HG02884 (cell line): ENCODE results near the gene LDLRAD4.

ENCODE experiments used
- ATAC-seq: cut with Tn5 transposase; IDR thresholded peaks from one replicate; pipeline ENCODE4 v1.9.1; 2021; ENCODE audit warnings: mild to moderate bottlenecking, moderate library complexity; ENCODE audit not compliant: unreplicated experiment

LDLRAD4 gene

DNA sequence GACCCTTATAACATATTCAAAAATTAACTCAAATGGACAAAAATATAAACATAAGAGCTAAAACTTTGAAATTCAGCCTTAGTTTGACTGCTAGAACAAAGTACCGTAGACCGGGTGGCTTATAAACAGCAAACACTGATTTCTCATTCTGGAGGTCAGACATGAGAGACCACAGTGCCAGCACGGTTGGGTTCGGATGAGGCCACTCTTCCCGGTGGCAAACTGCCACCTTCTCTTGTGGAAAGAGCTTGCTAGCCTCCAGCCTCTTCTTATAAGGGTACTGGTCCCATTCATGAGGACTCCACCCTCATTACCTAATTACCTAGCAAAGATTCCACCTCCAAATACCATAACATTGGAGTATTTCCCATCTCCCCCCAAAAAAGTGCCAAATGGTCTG lies 416.5 kb downstream of the LDLRAD4 start:
- no peak for ATAC-seq

DNA sequence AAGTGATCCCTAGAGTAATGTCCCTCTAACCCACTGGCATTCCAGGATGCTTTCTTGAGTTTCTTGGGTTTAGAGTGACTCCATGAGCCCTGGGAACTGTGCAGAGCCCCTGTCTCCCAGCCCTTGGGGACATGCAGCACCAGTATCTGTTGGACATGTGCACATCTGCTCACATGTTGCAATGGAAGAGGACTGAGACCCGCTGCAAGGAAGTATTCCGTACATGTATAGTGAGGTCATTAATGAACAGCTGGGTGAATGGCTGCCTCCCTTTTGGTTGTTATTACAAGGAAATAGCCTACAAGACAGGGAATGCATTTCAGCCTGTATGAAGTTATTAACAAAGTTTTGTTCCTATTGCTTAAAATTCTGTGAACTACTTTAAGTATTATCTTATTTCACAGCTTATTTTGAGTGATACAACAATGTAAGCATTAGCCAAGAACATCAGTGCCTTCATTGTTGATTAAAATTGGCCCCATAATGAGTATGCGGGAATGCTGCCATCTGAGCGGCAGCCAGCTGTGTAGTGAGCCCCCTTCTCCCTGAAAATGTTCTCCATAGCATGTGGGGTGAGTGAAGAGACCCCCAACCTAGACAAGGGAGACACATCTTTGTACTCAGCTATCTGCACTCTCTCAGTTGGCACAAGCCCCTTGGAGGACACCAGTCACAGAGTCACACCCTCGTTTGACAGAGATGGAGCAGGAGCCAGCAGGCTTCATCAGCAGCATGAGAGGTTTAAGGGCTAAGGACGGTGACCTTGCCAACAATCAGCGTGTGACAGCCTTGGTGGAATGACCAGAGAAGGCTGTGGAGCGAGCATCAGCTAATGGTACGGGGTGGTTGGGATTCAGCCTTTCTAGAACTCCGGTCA lies 420.4 kb downstream of the LDLRAD4 start:
- no peak for ATAC-seq

DNA sequence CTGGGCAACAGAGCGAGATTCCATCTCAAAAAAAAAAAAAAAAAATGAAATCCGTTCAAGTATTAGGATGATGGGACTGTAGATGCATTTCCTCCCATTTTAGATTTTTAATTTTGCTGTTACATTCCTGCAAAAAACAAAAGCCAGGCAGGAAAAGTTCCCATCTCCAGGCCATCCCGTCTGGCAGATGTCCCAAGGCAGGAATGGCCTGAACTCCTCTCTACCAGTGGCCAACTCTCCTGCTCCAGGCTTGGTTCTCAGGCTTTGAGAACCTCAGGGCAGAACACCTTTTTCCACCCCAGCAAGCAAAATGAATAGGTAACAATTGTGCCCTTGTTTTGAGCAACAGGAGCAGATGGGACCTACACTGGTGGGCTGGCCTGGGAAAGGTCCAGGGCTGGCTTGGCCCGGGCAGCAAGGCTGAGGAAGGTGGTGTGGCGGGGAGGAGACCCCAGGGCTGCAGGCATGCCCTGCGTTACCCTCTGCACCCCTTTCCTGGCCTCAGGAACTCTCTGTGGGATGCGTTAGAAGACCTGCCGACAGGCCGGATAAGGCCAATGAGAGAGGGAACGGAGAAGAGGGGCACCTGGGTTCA lies 421.8 kb downstream of the LDLRAD4 start:
- no peak for ATAC-seq

DNA sequence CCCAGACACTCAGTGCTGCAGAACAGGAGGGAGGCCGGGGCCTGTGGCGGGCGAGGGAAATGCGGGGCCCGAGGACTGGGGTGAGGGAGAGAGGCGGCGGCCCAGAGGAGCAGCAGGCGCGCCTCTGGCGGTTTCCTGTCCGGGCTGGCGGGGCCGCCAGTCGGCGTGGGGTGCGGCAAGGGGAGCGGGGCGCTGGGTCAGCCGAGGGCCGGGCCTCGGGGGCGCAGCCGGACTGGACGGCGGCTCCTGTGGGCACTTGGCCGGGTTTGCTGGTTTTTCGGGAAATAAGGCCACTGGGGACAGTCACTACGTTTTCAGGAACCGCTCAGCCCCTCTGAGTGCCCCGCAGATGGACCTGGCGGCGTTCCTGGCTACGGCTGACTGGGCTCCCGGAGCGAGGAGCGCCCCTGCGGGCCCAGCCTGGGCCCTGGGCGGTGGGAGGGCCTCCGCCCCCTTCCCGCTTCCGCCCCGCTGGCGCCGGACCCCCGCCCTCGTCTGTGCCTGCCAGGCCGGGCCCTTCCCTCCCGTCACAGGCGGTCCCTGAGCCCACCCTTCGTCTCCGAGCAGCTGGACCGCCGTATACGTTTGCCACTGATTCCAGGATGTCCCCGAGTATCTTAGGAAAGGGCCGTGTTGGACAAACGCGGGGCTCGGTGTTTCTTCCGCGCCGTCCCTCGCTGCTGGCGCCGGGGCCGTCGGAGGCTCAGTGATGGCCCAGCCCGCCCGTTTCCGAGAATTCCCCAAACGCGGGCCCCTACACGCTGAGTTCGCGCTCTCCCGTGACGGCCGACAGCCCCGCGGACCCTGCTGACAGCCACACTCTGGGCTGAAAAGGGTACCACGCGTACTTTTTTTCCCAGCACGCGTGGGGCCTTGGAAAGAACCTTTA lies 423.2 kb downstream of the LDLRAD4 start:
- ATAC-seq, result no peak

DNA sequence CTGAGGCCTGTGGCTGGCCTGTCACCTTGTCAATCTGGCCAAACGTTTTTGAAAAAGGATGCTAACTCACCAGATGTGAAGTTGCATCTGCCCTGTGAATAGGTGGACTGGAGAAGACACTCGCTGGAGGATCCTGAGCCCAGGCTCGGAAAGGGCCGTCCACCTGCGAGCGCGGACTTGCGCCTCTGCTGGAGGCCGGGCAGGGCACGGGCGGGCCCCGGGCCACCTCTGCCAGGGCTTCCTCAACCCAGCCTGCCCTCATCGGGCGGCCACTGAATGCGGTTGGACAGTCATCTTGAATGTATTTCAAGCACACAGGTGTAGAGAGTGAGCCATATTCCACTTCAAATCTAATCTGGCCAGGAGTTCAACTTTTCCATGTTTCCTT lies 423.9 kb downstream of the LDLRAD4 start:
- ATAC-seq, result no peak

DNA sequence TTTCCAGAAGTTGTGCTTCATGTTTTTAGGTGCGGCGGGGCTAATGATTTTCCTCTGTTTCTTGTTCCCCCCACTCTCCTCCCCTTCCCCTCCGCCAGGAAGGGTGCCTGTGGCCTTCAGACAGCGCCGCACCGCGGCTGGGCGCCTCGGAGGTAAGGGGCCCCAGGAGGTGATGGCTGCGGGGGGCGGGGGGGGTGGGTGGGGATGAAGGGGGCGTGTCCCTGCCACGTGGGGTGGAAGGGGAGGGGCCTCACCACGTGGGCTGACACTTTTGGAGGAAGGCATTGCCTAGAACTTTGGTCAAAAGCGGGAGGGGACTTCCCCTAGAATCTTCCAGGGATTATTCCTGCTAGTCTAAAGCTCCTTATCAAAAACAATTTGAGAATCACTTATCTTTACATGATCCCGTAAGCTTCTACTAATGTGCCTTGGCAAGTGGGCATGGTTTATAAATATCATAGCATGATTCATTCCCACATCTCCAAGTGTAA lies 424.7 kb downstream of the LDLRAD4 start:
- no peak for ATAC-seq

DNA sequence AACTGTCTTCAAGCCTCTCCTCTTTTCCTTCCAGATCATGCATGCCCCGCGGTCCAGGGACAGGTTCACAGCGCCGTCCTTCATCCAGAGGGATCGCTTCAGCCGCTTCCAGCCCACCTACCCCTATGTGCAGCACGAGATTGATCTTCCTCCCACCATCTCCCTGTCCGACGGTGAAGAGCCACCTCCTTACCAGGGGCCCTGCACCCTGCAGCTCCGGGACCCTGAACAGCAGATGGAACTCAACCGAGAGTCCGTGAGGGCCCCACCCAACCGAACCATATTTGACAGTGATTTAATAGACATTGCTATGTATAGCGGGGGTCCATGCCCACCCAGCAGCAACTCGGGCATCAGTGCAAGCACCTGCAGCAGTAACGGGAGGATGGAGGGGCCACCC lies 426.5 kb downstream of the LDLRAD4 start:
- no peak for ATAC-seq

DNA sequence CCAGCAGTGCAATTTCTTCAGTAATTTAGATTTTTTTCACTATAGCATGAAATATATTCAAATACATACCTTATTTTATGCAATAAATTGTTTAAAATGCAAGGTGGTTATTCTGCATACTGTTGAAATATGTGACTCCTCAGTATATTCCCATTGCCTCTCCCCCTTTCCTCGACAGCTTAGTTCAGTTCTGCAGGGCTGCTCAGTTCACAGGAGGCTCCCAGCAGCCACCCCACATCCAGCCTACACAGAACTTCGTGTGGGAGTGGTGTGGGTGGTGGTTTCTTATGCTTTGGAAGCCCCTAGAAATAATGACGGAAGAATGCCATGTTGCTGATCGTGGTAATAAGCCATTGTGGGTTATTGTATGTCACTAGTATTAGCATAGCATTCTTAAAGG lies 428.1 kb downstream of the LDLRAD4 start:
- ATAC-seq, result no peak

DNA sequence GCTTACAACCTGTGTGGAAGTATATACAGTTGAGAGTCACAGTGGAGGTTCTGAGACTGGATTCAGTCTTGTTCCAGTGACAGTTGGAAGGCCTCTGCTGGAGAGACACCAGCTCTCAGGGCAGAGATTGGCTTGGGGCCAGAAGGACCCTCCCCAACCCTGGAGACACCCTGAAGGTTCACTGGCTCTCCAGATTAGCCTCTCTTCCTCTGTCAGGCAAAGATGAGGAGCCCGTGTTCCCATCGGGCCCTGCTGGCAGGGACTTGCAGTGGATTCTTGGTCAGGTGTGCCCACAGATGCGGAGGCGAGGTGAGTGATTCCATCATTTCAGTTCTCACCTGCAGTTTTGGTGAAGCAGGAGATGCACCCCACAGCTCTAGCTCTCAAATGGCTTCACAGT lies 429.2 kb downstream of the LDLRAD4 start:
- ATAC-seq, result no peak

DNA sequence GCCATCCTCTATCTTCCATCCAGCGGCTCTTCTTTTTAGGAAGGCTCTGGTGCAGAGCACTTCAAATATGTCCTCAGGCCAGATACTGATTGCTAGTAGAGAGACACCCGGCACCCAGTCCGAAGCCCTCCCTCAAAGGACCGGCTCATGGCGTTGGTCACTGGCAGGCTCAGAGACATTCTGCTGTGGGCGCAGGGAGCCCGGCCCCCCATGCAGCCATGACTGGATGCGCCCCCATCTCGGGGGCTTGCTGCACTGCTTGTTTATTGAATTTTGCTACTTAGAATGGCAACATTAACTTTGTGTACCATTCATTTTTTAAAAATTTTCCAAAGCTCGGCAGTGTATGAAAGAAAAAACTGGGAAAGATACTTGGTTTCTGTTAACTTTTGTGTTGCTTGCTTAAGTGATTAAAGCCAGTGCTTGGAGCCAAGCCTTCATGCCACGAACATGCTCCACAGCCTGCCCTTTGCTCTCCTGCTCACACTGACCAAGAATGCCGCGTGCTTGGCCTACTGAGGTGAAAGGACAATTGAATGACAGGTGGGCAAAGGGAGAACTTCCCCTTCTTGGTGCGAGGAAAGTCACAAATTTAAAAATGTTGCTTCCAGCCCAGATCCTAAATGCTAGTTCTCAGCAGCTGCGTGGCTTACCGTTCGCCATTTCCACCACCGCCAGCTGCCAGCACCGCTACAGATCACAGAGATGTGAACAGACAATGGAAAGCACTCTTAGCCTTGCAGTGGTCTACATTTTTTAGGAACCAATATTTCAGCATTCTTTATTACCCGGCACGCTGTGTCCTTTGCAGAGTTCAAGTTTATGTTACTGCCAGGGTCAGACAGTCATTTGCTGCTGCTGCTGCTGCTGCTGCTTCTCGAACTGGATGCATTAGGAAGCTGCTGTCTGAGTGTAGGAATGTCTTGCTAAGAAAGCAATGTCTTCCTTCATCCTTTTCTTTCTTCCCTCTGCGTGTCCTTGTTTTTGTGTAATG lies 431.1 kb downstream of the LDLRAD4 start:
- ATAC-seq, result no peak

DNA sequence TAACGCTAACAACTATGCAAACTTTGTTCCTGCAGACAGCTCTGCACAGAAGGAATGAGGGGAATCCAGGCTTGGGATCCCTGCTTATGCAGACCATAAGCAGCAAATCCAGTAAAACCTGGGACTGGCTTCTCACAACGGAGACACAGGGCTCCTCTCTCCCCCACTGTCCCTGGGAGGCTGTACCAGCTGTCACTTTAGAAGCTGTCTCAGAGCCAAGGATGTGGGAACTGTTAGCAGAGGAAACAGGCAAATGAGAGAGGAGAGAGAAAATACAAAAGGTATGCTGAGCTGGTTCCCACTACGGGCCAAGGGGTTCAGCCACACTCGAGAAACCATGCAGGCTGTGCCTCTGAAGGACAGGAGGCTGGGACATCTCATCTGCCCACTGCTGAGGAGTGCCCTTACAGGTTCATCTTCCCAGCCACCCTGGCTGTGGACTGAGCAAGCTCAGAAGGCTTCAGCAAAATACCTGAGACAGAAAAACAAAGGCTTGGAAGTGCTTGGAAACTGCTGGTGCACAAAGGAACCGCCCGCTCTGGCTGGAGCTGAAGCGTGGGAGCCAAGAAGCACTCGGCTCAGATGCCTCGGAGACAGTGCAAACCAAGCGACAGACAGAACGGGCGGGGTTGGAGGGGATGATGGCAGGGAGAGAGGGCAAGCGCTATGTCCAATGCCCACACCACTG lies 435.3 kb downstream of the LDLRAD4 start:
- ATAC-seq, result no peak

DNA sequence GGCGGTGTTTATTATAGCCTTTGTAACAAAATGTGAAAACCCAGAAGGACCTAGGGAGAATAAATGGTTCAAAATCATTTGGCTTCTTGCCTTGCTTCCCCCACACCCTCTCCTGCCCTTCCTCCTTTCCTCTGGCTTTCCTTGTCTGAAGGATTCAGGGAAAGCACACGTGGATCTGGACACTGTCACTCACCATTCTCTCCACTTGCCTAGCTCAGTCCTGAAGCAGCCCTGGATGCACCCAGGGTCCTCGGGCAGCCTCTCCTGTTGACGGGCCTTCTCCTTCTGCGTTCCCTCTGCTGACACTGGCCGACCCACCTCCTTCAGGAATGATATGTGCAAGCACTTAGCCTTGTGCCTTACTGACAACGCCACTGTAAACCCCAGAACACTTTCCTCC lies 439.4 kb downstream of the LDLRAD4 start:
- ATAC-seq, result no peak

DNA sequence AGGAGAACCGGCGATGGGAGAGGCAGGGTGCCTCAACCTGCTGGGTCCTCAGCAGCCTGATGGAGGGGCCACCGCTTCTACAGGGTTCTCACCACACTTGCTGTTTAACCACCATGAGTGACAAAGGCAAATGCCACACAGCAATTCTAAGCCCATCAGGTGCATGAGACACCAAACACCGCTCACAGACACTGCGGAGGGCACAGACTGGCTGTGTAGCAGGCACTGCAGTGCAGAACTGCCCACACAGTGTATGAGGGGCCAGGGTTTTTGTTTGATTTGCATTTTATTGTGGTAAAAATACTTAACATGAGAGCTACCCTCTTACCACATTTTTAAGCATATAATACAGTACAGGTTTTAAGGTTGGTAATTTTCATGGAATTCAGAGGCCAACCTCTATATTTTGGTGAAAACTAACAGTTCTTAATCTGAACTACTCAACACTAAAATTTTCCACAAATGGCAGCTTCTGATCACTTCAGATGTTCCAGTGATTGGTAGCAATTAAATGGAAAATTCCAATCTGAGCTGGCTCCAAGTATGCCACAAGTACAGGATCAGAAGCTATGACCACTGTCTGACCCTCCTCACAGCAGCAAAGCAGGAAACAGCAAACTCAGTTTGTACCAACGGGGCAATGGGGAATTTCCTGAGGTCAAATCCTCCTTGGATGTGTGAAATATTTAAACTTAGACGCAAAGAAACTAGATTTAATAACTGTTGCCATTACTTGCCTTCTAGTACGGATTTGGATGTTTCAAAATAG lies 440.1 kb downstream of the LDLRAD4 start:
- ATAC-seq, result no peak

DNA sequence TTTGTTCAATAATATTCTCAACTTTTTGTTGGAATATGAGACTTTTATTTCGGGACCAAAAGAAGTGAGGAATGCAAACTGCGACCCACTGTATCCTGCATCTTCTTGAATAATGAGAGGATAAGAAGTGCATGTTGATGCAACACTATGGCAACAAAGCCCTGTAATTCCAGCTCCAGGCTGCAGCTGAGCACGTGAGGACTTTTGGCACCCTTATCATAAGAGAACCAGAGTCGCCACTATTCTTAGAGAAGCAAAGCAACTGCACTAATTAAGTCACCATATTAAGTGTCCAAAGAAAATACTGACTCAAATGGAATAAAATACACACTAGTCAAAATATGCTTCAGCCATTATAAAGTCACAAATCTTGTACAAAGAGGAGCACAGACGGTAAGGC lies 441.9 kb downstream of the LDLRAD4 start:
- no peak for ATAC-seq

DNA sequence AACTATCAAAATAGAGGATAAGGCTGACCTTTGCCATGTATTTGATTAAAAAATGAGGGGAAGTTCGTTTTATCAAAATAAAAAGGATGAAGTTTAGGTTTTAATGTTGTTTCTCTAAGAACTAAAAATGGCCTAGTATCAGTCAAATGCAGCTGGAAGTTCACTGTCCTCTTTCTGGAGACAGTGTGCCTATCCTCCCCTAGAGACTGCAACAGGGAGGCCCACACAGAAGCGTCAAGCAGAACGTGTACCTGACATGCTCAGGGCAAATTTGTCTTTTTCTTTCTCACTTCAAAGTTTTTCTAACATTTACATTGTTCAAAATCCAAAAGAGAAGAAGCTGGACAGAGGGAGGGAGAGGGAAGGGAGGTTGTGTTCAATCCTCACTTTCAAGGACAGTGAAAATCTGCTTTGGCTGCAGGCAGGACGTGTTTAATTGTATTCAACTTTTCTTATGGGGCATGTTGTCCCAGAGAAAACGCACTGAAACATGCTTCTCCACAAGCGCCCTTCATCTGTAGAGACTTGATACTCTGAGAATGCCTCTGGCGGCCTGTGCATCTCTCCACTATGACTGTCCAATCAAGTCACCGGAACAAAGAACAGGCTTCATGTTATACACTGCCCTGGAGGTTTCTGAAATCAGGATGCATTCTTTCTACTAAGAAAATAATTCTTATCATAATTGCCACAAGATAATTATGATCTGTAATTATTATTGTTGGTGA lies 442.7 kb downstream of the LDLRAD4 start:
- no peak for ATAC-seq

DNA sequence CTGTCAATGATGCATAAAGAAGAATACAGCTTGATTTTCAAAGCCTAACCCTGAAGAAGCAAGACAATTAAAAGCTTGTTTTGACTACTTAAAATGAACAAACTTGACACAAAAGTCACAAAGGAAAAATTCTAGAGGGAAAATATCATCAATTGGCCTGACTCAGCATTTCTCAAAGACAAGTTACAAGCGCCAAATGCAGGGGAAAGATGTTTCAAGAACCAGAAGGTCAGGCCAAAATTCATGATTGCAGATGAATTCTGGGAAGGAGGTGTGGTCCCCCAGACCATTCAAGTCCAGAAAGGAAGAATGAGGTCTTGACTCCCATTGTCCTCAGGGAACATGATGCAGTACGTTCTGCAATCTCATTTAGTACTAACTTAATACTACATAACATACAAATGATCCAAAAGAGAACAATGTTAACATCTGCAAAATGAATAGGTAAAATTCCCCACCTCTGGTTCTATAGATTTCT lies 443.3 kb downstream of the LDLRAD4 start:
- ATAC-seq, result no peak

DNA sequence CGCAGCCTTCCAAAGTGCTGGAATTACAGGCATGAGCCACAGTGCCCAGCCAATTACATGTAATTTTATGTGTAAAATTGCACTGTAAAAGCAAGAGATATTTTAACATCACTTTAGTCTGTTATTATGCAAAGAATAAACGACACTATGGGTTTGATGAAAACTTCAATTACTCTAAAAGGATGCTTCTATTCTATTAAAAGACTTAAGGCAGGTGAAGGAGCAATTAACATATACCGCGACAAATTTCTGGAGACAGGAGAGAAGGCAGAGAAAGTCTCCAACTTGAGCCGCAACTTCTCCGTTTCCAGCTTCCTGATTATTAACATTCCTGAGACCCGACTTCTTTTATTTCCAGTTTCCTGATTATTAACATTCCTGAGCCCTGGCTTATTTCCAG lies 454.1 kb downstream of the LDLRAD4 start:
- ATAC-seq, result no peak

DNA sequence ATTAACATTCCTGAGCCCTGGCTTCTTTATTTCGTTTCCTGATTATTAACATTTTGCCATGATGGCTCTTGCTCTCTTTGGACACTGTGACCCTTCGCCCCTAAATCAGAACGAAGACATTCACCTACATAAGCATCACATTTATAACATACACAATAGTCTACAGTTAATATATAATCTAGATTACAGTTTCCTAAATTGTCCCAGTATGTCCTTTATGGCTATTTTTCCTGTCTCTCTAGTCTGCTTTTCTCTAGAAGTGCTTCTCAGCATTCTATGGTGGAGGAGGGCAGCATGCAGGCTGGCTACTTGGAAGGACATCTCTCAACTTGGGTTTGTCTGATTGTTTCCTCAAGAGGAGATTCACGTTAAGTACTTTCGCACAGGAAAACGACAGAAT lies 457.9 kb downstream of the LDLRAD4 start:
- no peak for ATAC-seq
